SU-DHL-6 (cell line): ENCODE data around the gene NIN.

ENCODE experiments used
- EZH2phosphoT487 ChIP-seq: fragments of 200-600 bp; sonication (generic), shearing (Covaris generic); conservative IDR thresholded peaks from 2 replicates; pipeline ENCODE4 v1.6.1; 2018; ENCODE audit warnings: mild to moderate bottlenecking, antibody characterized with exemption, low read length, moderate library complexity, mixed read lengths
- TF ChIP-seq, protein P1 (sequence below): fragments of 200-600 bp; sonication (generic); IDR thresholded peaks from one replicate; pipeline ENCODE4 v1.5.1; 2017; ENCODE audit warnings: antibody characterized with exemption, mild to moderate bottlenecking, low read length, moderate library complexity; ENCODE audit not compliant: insufficient read depth, poor library complexity, severe bottlenecking

DNA sequence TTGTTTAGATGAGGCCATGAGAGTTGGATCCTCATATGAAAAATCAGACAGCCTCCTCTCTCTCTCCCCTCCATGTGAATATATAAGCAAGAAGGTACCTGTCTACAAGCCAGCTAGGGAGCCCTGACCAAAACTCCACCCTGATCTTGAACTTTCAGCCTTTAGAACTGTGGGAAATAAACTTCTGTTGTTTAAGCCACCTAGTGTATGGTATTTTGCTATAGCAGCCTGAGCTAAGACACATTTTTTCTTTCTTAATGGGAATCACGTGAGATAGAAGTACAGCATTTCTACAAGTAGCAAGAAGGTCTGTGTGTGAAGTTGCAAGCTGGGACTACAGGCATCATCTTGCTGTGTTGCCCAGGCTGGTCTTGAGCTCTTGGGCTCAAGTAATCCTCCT lies 24.6 kb upstream of the NIN start:
- TF ChIP-seq, protein P1, sequence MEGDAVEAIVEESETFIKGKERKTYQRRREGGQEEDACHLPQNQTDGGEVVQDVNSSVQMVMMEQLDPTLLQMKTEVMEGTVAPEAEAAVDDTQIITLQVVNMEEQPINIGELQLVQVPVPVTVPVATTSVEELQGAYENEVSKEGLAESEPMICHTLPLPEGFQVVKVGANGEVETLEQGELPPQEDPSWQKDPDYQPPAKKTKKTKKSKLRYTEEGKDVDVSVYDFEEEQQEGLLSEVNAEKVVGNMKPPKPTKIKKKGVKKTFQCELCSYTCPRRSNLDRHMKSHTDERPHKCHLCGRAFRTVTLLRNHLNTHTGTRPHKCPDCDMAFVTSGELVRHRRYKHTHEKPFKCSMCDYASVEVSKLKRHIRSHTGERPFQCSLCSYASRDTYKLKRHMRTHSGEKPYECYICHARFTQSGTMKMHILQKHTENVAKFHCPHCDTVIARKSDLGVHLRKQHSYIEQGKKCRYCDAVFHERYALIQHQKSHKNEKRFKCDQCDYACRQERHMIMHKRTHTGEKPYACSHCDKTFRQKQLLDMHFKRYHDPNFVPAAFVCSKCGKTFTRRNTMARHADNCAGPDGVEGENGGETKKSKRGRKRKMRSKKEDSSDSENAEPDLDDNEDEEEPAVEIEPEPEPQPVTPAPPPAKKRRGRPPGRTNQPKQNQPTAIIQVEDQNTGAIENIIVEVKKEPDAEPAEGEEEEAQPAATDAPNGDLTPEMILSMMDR: no peak
- TF ChIP-seq EZH2phosphoT487: no peak
